ENCODE measurements around the gene CETP. TPM values are rescaled to one million over a fixed set of nuclear protein-coding genes. Genes with fewer than 3 reads are reported as not detected.

Gene CETP
- total RNA-seq, 2 donors from 2014 or later: not detected

Other genes with a start within 250 kb of the CETP start
- 10 to 100 TPM; 25.7 to 38.7 TPM for gene NUP93, start 231.8 kb upstream of the CETP start, total RNA-seq
- gene SLC12A3, start 96.7 kb upstream of the CETP start, total RNA-seq: not detected
- gene HERPUD1, start 29.8 kb upstream of the CETP start, total RNA-seq: 100 to 1,000 TPM; 220 to 232 TPM
- 10 to 100 TPM; 51.0 to 54.4 TPM for gene NLRC5, start 27.6 kb downstream of the CETP start, total RNA-seq
- 10 to 100 TPM; 28.3 to 47.4 TPM for gene CPNE2, start 130.6 kb downstream of the CETP start, total RNA-seq
- gene PSME3IP1, start 224.1 kb downstream of the CETP start, total RNA-seq: 10 to 100 TPM; 39.1 to 64.8 TPM
- gene RSPRY1, start 224.4 kb downstream of the CETP start, total RNA-seq: 10 to 100 TPM; 28.7 to 32.5 TPM

All from thoracic aorta (tissue), 2 donors.